Stimulated activated naive CD8-positive, alpha-beta T cell treated with anti-CD3 and anti-CD28 coated beads, Interleukin-15, Interleukin-2, amounts not matched to agents 100 U/mL and 50 U/mL, for 24 hours (primary cell): ENCODE data around the gene STAM.
"Not testable (repeated sequence)": the region's sequence is repeated elsewhere in the genome, so short reads cannot be mapped to it uniquely, and the experiment has no call there.

Source experiments
- ATAC-seq: fragments of 150-1000 bp; cut with Tn5 transposase; one replicate; pipeline ENCODE4 v1.10.0; 2021
- DNase-seq: peaks from one replicate; pipeline ENCODE4 v3.0.0; 2021

The STAM gene

GRCh38 chr10:17675638-17676037, 31.7 kb downstream of the STAM start:
- DNase-seq (no peak), ATAC-seq (no peak)

- no peak for ATAC-seq
- no peak for DNase-seq
Measured at GRCh38 chr10:17676919-17677318, 33.0 kb downstream of the STAM start.

- DNase-seq: no peak
- no peak for ATAC-seq
Measured at GRCh38 chr10:17682236-17682946, 38.4 kb downstream of the STAM start.

GRCh38 chr10:17683541-17683940, 39.6 kb downstream of the STAM start:
- ATAC-seq (no peak), DNase-seq (no peak)

GRCh38 chr10:17684537-17684936, 40.6 kb downstream of the STAM start:
- ATAC-seq (no peak), DNase-seq (no peak)

- ATAC-seq (peak; percentile 82), DNase-seq (peak; percentile 60)
Measured at GRCh38 chr10:17685233-17685840, 41.4 kb downstream of the STAM start.

GRCh38 chr10:17687117-17687831, 43.3 kb downstream of the STAM start:
- no peak for DNase-seq
- no peak for ATAC-seq

- DNase-seq: no peak
- no peak for ATAC-seq
Measured at GRCh38 chr10:17689137-17689536, 45.2 kb downstream of the STAM start.

- DNase-seq: no peak
- no peak for ATAC-seq
Measured at GRCh38 chr10:17693009-17693408, 49.1 kb downstream of the STAM start.

- DNase-seq (no peak), ATAC-seq (no peak)
Measured at GRCh38 chr10:17698696-17699095, 54.7 kb downstream of the STAM start.

GRCh38 chr10:17701301-17701700, 57.4 kb downstream of the STAM start:
- DNase-seq (no peak), ATAC-seq (no peak)

GRCh38 chr10:17703706-17704105, 59.8 kb downstream of the STAM start:
- DNase-seq (no peak), ATAC-seq (no peak)

GRCh38 chr10:17708821-17709220, 64.9 kb downstream of the STAM start:
- DNase-seq (no peak), ATAC-seq (no peak)

- no peak for ATAC-seq
- DNase-seq: no peak
Measured at GRCh38 chr10:17709492-17709891, 65.5 kb downstream of the STAM start.

GRCh38 chr10:17710181-17710580, 66.2 kb downstream of the STAM start:
- ATAC-seq (no peak), DNase-seq (no peak)

- no peak for DNase-seq
- no peak for ATAC-seq
Measured at GRCh38 chr10:17712053-17712452, 68.1 kb downstream of the STAM start.

- ATAC-seq: no peak
- DNase-seq: no peak
Measured at GRCh38 chr10:17712717-17713471, 68.9 kb downstream of the STAM start.

GRCh38 chr10:17713758-17714157, 69.8 kb downstream of the STAM start:
- ATAC-seq: no peak

GRCh38 chr10:17716161-17716560, 72.2 kb downstream of the STAM start:
- ATAC-seq: no peak
- no peak for DNase-seq

More at GRCh38 chr10:17713758-17714157, 69.8 kb downstream of the STAM start:
- no peak for DNase-seq

- not testable (repeated sequence) for ATAC-seq, DNase-seq
Measured at GRCh38 chr10:17722317-17723014, 78.5 kb downstream of the STAM start.

GRCh38 chr10:17725703-17726102, 81.8 kb downstream of the STAM start:
- ATAC-seq: no peak

GRCh38 chr10:17729630-17730029, 85.7 kb downstream of the STAM start:
- ATAC-seq (no peak), DNase-seq (no peak)

More at GRCh38 chr10:17725703-17726102, 81.8 kb downstream of the STAM start:
- DNase-seq: no peak
